Nephron progenitor cell (in vitro differentiated cells): ENCODE results near the gene GJB3.
"Not testable (repeated sequence)": the region's sequence is repeated elsewhere in the genome, so short reads cannot be mapped to it uniquely, and the experiment has no call there.

ENCODE experiments used
- DNase-seq: peaks from one replicate; pipeline ENCODE4 v3.0.0; 2021
- H3K27ac Mint-ChIP-seq: 2 replicates; pipeline ENCODE4 v1.8.0; 2021; ENCODE audit warnings: mild to moderate bottlenecking, moderate library complexity, mixed read lengths
- H3K27me3 Mint-ChIP-seq: 2 replicates; pipeline ENCODE4 v1.8.0; 2021; ENCODE audit warnings: mild to moderate bottlenecking, low read depth, mixed read lengths; ENCODE audit not compliant: poor library complexity
- H3K36me3 Mint-ChIP-seq: 2 replicates; pipeline ENCODE4 v1.8.0; 2021; ENCODE audit warnings: low read depth, mixed read lengths
- H3K4me1 Mint-ChIP-seq: 2 replicates; pipeline ENCODE4 v1.8.0; 2021; ENCODE audit warnings: mixed read lengths
- H3K4me3 Mint-ChIP-seq: 2 replicates; pipeline ENCODE4 v1.8.0; 2021; ENCODE audit warnings: mild to moderate bottlenecking, moderate library complexity, mixed read lengths
- H3K9me3 Mint-ChIP-seq: 2 replicates; pipeline ENCODE4 v1.8.0; 2021; ENCODE audit warnings: mild to moderate bottlenecking, moderate library complexity, mixed read lengths
- TF ChIP-seq, protein P1 (sequence below): fragments of 200-600 bp; sonication (generic); IDR thresholded peaks from 2 replicates; pipeline ENCODE4 v1.5.0; 2021; ENCODE audit warnings: antibody characterized with exemption

GJB3 gene

DNA sequence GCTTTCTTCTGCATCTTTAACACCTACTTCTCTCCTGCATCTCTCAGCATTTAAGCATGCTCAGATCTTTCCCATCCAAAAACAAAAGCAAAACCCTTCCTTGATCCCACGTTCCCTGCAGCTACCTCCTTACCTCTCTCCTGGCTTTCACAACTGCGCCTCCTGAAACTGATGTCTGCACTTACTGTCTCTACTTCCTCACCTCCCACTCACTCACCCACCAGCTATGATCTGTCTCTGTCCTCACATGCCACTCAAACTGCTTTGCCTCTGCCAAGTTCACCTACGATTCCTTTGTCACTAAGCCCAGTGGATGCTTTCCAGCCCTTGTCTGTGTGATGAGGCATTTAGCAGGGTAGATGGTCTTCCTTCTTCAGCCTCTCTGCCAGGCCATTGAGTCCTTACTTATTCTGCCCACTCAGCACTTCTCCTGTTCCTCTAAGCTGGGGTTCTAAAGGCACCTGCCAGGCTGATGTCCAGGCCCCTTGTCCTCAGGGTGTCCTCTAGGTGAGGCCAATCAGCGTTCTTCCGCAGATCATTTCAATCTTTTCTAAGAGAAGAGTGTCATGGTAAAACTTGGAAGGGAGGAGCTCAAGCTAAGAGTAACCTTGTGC is 10.0 kb upstream of the GJB3 start:
- H3K36me3 Mint-ChIP-seq = no peaks in the 10 kb centered on the region
- H3K27me3 Mint-ChIP-seq = peaks cover 3% of the 10 kb centered on the region
- DNase-seq = no peak
- no peak overlapping the region for H3K27ac Mint-ChIP-seq
- H3K9me3 Mint-ChIP-seq = no peaks in the 10 kb centered on the region
- TF ChIP-seq, protein P1, sequence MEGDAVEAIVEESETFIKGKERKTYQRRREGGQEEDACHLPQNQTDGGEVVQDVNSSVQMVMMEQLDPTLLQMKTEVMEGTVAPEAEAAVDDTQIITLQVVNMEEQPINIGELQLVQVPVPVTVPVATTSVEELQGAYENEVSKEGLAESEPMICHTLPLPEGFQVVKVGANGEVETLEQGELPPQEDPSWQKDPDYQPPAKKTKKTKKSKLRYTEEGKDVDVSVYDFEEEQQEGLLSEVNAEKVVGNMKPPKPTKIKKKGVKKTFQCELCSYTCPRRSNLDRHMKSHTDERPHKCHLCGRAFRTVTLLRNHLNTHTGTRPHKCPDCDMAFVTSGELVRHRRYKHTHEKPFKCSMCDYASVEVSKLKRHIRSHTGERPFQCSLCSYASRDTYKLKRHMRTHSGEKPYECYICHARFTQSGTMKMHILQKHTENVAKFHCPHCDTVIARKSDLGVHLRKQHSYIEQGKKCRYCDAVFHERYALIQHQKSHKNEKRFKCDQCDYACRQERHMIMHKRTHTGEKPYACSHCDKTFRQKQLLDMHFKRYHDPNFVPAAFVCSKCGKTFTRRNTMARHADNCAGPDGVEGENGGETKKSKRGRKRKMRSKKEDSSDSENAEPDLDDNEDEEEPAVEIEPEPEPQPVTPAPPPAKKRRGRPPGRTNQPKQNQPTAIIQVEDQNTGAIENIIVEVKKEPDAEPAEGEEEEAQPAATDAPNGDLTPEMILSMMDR = no peak
- H3K4me3 Mint-ChIP-seq = no peak overlapping the region
- no peaks in the 10 kb centered on the region for H3K4me1 Mint-ChIP-seq

DNA sequence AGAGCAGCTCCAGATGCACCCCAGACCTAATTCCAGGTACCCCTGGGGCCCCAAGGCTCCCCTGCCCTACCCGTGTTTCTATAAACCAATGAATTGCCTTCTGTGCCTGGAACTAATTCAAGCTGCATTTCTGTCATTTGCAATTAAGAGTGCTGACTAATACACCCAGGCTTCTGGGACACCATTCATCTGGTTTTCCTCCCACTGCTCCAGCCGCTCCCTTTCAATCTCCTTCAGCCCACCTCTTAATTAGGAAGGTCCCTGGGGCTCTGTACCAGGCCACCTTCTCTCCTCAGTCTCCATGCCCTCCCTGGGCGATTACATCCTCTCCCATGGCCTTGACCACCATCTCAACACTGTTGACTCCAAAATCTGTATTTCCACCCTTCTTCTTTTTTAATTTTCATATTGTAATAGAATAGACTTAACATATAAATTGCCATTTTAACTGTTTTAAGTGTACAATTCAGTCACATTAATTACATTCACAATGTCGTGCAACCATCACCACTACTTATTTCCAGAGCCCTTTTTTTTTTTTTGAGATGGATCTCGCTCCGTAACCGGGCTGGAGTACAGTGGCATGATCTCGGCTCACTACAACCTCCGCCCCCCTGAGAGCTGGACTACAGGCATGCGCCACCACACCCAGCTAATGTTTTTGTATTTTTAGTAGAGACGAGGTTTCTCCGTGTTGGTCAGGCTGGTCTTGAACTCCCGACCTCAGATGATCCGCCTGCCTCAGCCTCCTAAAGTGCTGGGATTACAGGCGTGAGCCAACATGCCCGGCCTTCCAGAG is 9.2 kb upstream of the GJB3 start:
- Mint-ChIP-seq H3K4me1 (no peaks in the 10 kb centered on the region), H3K36me3 (no peaks in the 10 kb centered on the region), H3K9me3 (no peaks in the 10 kb centered on the region), H3K27me3 (peaks cover 3% of the 10 kb centered on the region), H3K4me3 (no peak overlapping the region), H3K27ac (no peak overlapping the region)
- TF ChIP-seq, protein P1 = no peak
- no peak for DNase-seq

DNA sequence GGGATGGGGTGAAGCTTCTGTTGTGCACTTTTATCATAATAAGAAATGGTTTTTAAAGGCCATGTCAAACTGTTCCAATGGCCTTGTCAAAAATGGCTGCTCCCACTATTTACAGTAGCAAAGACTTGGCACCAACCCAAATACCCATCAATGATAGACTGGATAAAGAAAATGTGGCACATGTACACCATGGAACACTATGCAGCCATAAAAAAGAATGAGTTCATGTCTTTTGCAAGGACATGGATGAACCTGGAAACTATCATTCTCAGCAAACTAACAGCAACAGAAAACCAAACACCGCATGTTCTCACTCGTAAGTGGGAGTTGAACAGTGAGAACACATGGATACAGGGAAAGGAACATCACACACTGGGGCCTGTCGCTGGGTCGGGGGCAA is 7.9 kb upstream of the GJB3 start:
- not testable (repeated sequence) for H3K9me3 Mint-ChIP-seq, H3K27me3 Mint-ChIP-seq, H3K4me3 Mint-ChIP-seq, H3K4me1 Mint-ChIP-seq, H3K27ac Mint-ChIP-seq, H3K36me3 Mint-ChIP-seq, DNase-seq

DNA sequence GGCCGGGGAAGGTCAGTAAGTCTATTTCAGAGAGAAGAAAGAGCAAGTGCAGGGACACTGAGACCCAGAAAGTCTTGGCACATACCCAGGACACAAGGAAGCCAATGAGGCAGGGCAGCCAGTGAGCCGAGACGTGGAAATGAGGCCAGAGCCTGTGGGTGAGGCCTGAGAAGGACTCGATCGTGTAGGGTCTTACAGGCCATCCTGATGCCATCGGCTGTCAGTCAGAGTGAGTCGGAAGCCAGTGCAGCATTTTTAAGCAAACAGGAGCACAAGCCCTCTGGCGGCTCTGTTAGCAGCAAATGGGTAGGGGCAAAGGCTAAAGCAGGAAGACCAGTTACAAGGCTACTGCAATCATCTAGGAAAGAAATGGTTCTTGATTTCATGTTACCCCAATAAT is 6.1 kb upstream of the GJB3 start:
- TF ChIP-seq, protein P1 = no peak
- no peaks in the 10 kb centered on the region for H3K36me3 Mint-ChIP-seq

DNA sequence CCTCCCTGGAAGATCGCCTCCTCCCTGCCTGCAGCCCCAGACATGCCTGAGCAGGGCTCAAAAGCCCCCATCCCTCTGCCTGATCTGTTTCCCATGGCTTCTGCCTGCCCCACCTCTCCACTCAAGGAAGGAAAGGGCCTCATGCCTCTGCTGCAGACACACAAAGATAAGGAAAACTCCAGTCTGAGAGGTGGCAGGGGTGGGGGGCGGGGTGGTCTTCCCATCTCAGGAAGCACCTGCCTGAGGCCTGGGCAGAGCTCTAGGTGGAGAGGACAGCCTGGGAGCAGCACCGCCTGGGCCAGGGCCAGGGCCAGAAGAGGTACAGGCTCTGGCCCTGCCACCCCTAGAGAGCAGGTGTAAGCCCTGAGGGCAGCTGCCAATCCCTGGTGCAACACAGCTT is 4.1 kb upstream of the GJB3 start:
- TF ChIP-seq, protein P1 = no peak
- no peaks in the 10 kb centered on the region for H3K9me3 Mint-ChIP-seq
- peaks cover 42% of the 10 kb centered on the region for H3K27me3 Mint-ChIP-seq
- no peak overlapping the region for H3K27ac Mint-ChIP-seq
- DNase-seq = no peak
- H3K36me3 Mint-ChIP-seq = no peaks in the 10 kb centered on the region
- H3K4me1 Mint-ChIP-seq = no peaks in the 10 kb centered on the region
- H3K4me3 Mint-ChIP-seq = no peak overlapping the region

More for the DNA sequence above, 6.1 kb upstream of the GJB3 start:
- no peaks in the 10 kb centered on the region for H3K9me3 Mint-ChIP-seq
- no peaks in the 10 kb centered on the region for H3K4me1 Mint-ChIP-seq
- H3K4me3 Mint-ChIP-seq = no peak overlapping the region
- no peak for DNase-seq
- H3K27ac Mint-ChIP-seq = no peak overlapping the region
- peaks cover 24% of the 10 kb centered on the region for H3K27me3 Mint-ChIP-seq

DNA sequence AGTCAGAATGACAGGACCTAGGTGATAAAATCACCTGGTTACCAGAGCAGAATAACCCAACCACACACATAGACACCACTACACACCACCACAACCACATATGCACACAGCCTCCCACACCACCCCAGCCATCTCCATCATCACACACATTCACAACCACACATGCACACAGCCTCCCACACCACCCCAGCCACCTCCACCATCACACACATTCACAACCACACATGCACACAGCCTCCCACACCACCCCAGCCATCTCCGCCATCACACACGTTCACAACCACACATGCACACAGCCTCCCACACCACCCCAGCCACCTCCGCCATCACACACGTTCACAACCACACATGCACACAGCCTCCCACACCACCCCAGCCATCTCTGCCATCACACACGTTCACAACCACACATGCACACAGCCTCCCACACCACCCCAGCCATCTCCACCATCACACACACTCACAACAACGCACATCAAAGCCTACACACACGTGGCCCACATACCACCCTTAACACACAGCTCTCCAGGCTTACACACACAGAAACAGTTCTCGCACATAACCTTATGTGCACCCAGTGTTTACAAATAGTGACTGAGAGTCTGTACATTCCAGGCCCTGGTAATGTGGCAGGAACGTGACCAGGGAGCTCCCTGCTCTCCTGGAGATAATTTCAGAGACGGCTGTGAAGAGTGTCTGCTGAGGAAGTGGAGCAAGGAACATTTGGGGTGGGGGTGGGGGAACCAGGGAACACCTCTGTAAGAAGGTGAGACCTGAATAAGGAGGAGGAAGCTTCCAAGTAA is 3.3 kb upstream of the GJB3 start:
- no peak overlapping the region for H3K27ac Mint-ChIP-seq
- no peaks in the 10 kb centered on the region for H3K4me1 Mint-ChIP-seq

More for the DNA sequence above, 3.3 kb upstream of the GJB3 start:
- no peak overlapping the region for H3K4me3 Mint-ChIP-seq
- H3K27me3 Mint-ChIP-seq = peaks cover 50% of the 10 kb centered on the region
- H3K9me3 Mint-ChIP-seq = no peaks in the 10 kb centered on the region
- DNase-seq = no peak
- TF ChIP-seq, protein P1 = no peak
- H3K36me3 Mint-ChIP-seq = no peaks in the 10 kb centered on the region
